OCI-LY3 (cell line): ENCODE measurements around the gene TXNDC17.

Source experiments
- H2AFZ ChIP-seq: fragments of 200-600, 300-600 bp; shearing (Covaris generic); 2 replicates; pipeline ENCODE4 v1.6.0; 2014; ENCODE audit warnings: antibody characterized with exemption, low read depth, low read length
- H3K27ac ChIP-seq: fragments of 200-600, 300-600 bp; sonication (generic); 2 replicates; pipeline ENCODE4 v1.5.1; 2014; ENCODE audit warnings: mild to moderate bottlenecking, low read length, moderate library complexity, mixed read lengths
- H3K27me3 ChIP-seq: fragments of 200-600, 300-600 bp; sonication (generic); 2 replicates; pipeline ENCODE4 v1.6.1; 2014; ENCODE audit warnings: low read depth, low read length, mixed read lengths
- H3K36me3 ChIP-seq: fragments of 200-600, 300-600 bp; sonication (generic); replicated peaks from 2 replicates; pipeline ENCODE3; 2014; ENCODE audit warnings: low read depth, low read length, mixed read lengths
- H3K4me1 ChIP-seq: fragments of 300-600, 200-600 bp; sonication (generic); 2 replicates; pipeline ENCODE4 v1.6.1; 2014; ENCODE audit warnings: low read length, mixed read lengths
- H3K4me2 ChIP-seq: fragments of 200-600, 300-600 bp; sonication (generic); 2 replicates; pipeline ENCODE4 v1.6.1; 2014; ENCODE audit warnings: low read length, mixed read lengths
- H3K4me3 ChIP-seq: fragments of 300-600, 200-600 bp; sonication (generic); 2 replicates; pipeline ENCODE4 v1.5.1; 2014; ENCODE audit warnings: antibody characterized with exemption, mild to moderate bottlenecking, low read length, moderate library complexity
- H3K79me2 ChIP-seq: fragments of 300-600, 200-600 bp; shearing (Covaris generic); 2 replicates; pipeline ENCODE4 v1.6.1; 2014; ENCODE audit warnings: mild to moderate bottlenecking, low read length, mixed read lengths
- H3K9ac ChIP-seq: fragments of 300-600, 200-600 bp; shearing (Covaris generic); 2 replicates; pipeline ENCODE4 v1.6.0; 2014; ENCODE audit warnings: mild to moderate bottlenecking, low read length, moderate library complexity
- H3K9me3 ChIP-seq: fragments of 200-600, 300-600 bp; shearing (Covaris generic); 2 replicates; pipeline ENCODE4 v1.6.1; 2014; ENCODE audit warnings: low read length, mixed read lengths; ENCODE audit not compliant: insufficient read depth
- H4K20me1 ChIP-seq: fragments of 200-600, 300-600 bp; sonication (generic); 2 replicates; pipeline ENCODE4 v1.6.1; 2016; ENCODE audit warnings: low read length, mixed read lengths; ENCODE audit not compliant: insufficient read depth
- CTCF ChIP-seq: fragments of 200-600, 300-600 bp; sonication (generic); IDR thresholded peaks from 2 replicates; pipeline ENCODE4 v1.5.1; 2014; ENCODE audit warnings: antibody characterized with exemption, low read length, low read depth
- EZH2phosphoT487 ChIP-seq: fragments of 200-600 bp; shearing (Covaris generic); IDR thresholded peaks from 2 replicates; pipeline ENCODE4 v1.6.1; 2018; ENCODE audit warnings: antibody characterized with exemption, mixed run types, low read depth

Gene TXNDC17

GRCh38 chr17:6643451-6644125 is 2.7 kb downstream of the TXNDC17 start:
- Histone ChIP-seq H3K27ac (no peak overlapping the region), H2AFZ (no peak overlapping the region), H3K79me2 (peaks cover 57% of the 10 kb centered on the region), H3K27me3 (no peaks in the 10 kb centered on the region), H3K9ac (no peak overlapping the region), H3K4me1 (peaks cover 8% of the 10 kb centered on the region), H3K4me3 (no peak overlapping the region), H3K36me3 (peaks cover 36% of the 10 kb centered on the region), H3K4me2 (no peak overlapping the region), H4K20me1 (peaks cover 3% of the 10 kb centered on the region; the same call in 1 of the 2 replicates), H3K9me3 (no peaks in the 10 kb centered on the region)
- TF ChIP-seq CTCF: no peak
- TF ChIP-seq EZH2phosphoT487: no peak

- H3K4me1 ChIP-seq: peaks cover 10% of the 10 kb centered on the region
- no peaks in the 10 kb centered on the region for H3K9me3 ChIP-seq
- peaks cover 38% of the 10 kb centered on the region for H3K36me3 ChIP-seq
- no peak overlapping the region for H3K27ac ChIP-seq
- H3K27me3 ChIP-seq: no peaks in the 10 kb centered on the region
- H3K79me2 ChIP-seq: peaks cover 49% of the 10 kb centered on the region
- no peak overlapping the region for H3K4me3 ChIP-seq
- peaks cover 3% of the 10 kb centered on the region; the same call in 1 of the 2 replicates for H4K20me1 ChIP-seq
- H3K9ac ChIP-seq: no peak overlapping the region
- H3K4me2 ChIP-seq: no peak overlapping the region
- H2AFZ ChIP-seq: no peak overlapping the region
- TF ChIP-seq CTCF (peak; percentile 30), EZH2phosphoT487 (no peak)
Observed at GRCh38 chr17:6648181-6648580, 7.3 kb downstream of the TXNDC17 start.

- peak within 1 kb of the TSS; percentile 92 for H3K27ac ChIP-seq
- H3K27me3 ChIP-seq: no peaks in the 10 kb centered on the region
- H3K79me2 ChIP-seq: peaks cover 43% of the 10 kb centered on the region
- peak within 1 kb of the TSS; percentile 96 for H3K4me2 ChIP-seq
- TF ChIP-seq CTCF (no peak), EZH2phosphoT487 (no peak)
- H3K9ac ChIP-seq: peak within 1 kb of the TSS; percentile 97
- H3K4me3 ChIP-seq: peak within 1 kb of the TSS; percentile 100
- H3K9me3 ChIP-seq: no peaks in the 10 kb centered on the region
- H3K4me1 ChIP-seq: peaks cover 10% of the 10 kb centered on the region
- H4K20me1 ChIP-seq: no peaks in the 10 kb centered on the region; the same call in 1 of the 2 replicates
- peak within 1 kb of the TSS; percentile 46; the same call in 1 of the 2 replicates for H2AFZ ChIP-seq
- H3K36me3 ChIP-seq: peaks cover 21% of the 10 kb centered on the region
Observed at GRCh38 chr17:6651354-6651918, 10.6 kb downstream of the TXNDC17 start, which contains the start of the genes C17orf100 and MED31. TSS of gene C17orf100 (plus strand) at chr17:6651762. CDS start at chr17:6651914, 152 bp downstream. TSS of gene MED31 (minus strand) at chr17:6651605. CDS start at chr17:6651528, 77 bp downstream.

- H3K27ac ChIP-seq: no peak overlapping the region
- H2AFZ ChIP-seq: no peak overlapping the region
- TF ChIP-seq EZH2phosphoT487 (no peak), CTCF (no peak)
- peaks cover 43% of the 10 kb centered on the region for H3K79me2 ChIP-seq
- H3K9me3 ChIP-seq: no peaks in the 10 kb centered on the region
- peaks cover 10% of the 10 kb centered on the region for H3K4me1 ChIP-seq
- H3K4me2 ChIP-seq: peak overlapping the region; percentile 82
- no peaks in the 10 kb centered on the region for H3K27me3 ChIP-seq
- peak overlapping the region; percentile 100 for H3K4me3 ChIP-seq
- H3K36me3 ChIP-seq: peaks cover 21% of the 10 kb centered on the region
- H3K9ac ChIP-seq: peak overlapping the region; percentile 42; the same call in 1 of the 2 replicates
- H4K20me1 ChIP-seq: no peaks in the 10 kb centered on the region; the same call in 1 of the 2 replicates
Observed at GRCh38 chr17:6651919-6652452, 11.1 kb downstream of the TXNDC17 start.
